Measurements from ENCODE around the gene C15orf62.

GRCh38 chr15:40764629-40765103, 5.1 kb upstream of the C15orf62 start:
- TF ChIP-seq CTCF (conservative IDR thresholded peaks at IDR 0.05) (no peak), ZFX (IDR thresholded peaks at IDR 0.05) (no peak)
